Fibroblast of lung (primary cell): ENCODE measurements around the gene ZNRF3.

ENCODE experiments used
- CTCF ChIP-seq, 2 donors: IDR thresholded peaks in 1 of 2; conservative IDR thresholded peaks in 1 of 2; 1 replicate in 1 of 2; 2 replicates in 1 of 2; pipeline ENCODE4 v1.5.1; 2011 to 2012; ENCODE audit warnings: low read length in 2 of 2, control low read depth in 1 of 2, inconsistent platforms in 1 of 2, low read depth in 1 of 2, mild to moderate bottlenecking in 1 of 2
- EZH2 ChIP-seq: IDR thresholded peaks from 2 replicates; pipeline ENCODE4 v1.5.1; 2012; ENCODE audit warnings: low read length, control low read depth, mild to moderate bottlenecking; ENCODE audit errors: missing control alignments

- no peak for TF ChIP-seq EZH2
- TF ChIP-seq CTCF (conservative IDR thresholded peaks at IDR 0.05 in 1 of 2, IDR thresholded peaks at IDR 0.05 in 1 of 2; ENCODE audit: low read depth in 1 of 2, low read length in 2 of 2) = no peak
These were observed 27.9 kb downstream of the ZNRF3 start for GRCh38 chr22:28911304-28911690.
